MM.1S (cell line): ENCODE data around the gene CHD6.

Source experiments
- CTCF ChIP-seq: fragments of 300-600 bp; sonication (generic); IDR thresholded peaks from 2 replicates; pipeline ENCODE4 v1.5.1; 2016; ENCODE audit warnings: antibody characterized with exemption, low read length, mixed read lengths
- EZH2 ChIP-seq: fragments of 300-600 bp; sonication (generic); optimal IDR thresholded peaks from 2 replicates; pipeline ENCODE3; 2017; ENCODE audit warnings: low read depth, mild to moderate bottlenecking, antibody characterized with exemption, low read length, mixed read lengths

- TF ChIP-seq CTCF (no peak), EZH2 (no peak)
These were observed 237.5 kb downstream of the CHD6 start for GRCh38 chr20:41380551-41381193.
